ENCODE data around the gene CDK14.

CDK14 gene

DNA sequence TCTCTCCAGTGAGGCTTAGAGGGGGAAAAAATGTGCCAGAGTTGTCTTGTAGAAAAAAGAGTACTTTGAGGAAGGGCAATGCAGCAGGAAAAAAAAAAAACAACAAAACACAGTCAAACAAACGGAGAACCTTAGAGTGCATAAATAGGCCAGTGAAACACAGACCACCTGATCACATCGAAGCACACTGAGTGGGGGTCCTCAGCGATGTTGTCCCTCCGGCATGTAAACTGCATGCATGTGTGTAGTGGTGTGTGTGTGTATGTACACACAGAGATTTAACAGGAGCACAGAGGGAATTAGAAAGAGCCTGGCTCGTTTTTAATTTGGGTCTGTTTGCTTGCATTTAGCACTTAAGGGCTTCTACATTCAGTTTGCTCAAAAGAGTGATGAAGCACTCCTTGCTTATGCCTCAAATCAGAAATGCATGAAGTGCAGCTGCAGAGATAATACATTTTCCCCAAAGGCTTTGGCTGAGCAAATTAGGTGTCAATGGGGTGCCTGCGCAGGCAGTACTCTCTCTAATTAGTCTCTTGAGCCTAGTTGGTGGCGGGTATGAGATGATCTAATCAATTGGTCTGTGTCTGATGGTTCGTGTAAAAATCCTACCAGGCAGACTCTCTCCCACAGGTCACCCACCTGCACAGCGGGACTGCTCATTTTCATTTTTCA lies 605.5 kb downstream of the CDK14 start:
- DNase-seq (ENCODE audit: extremely low read depth, low read depth): no peak
- TF ChIP-seq, protein P1, sequence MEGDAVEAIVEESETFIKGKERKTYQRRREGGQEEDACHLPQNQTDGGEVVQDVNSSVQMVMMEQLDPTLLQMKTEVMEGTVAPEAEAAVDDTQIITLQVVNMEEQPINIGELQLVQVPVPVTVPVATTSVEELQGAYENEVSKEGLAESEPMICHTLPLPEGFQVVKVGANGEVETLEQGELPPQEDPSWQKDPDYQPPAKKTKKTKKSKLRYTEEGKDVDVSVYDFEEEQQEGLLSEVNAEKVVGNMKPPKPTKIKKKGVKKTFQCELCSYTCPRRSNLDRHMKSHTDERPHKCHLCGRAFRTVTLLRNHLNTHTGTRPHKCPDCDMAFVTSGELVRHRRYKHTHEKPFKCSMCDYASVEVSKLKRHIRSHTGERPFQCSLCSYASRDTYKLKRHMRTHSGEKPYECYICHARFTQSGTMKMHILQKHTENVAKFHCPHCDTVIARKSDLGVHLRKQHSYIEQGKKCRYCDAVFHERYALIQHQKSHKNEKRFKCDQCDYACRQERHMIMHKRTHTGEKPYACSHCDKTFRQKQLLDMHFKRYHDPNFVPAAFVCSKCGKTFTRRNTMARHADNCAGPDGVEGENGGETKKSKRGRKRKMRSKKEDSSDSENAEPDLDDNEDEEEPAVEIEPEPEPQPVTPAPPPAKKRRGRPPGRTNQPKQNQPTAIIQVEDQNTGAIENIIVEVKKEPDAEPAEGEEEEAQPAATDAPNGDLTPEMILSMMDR (IDR thresholded peaks at IDR 0.05; ENCODE audit: low read depth, low read length): no peak

DNA sequence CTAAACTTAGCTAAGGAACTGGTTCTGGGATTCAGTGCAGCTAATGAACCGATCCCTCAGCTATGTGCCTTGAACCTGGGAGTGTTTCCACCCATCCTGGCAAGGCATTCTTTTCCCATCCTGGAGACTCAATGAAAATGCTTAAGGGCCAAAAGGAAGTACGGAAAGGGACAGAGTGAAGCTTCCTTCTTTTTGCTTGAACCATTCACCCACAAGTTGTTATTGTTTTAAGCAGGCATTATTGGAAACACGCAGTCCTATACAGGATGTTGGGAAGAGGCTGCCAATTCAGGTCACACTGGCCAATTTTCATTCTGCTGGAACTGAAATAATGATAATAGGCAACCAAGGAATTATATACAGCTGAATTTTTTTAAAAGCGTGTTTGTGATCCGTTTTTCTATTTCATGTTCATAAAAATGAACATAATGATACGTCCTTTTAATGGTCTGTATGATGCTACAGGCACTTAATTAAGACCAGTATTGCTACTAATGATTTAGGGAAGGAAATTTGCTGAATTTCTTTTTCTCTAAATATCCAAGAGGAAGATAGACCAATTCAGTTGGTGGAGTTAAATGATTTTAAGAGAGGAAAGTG lies 610.3 kb downstream of the CDK14 start:
- no peak for DNase-seq (ENCODE audit: extremely low read depth, low read depth)
- TF ChIP-seq, protein P1 (IDR thresholded peaks at IDR 0.05; ENCODE audit: low read depth, low read length): no peak

- DNase-seq (ENCODE audit: extremely low read depth, low read depth): no peak
- TF ChIP-seq, protein P1 (IDR thresholded peaks at IDR 0.05; ENCODE audit: low read depth, low read length): no peak
These were observed 616.5 kb downstream of the CDK14 start for GRCh38 chr7:91212582-91212981.

DNA sequence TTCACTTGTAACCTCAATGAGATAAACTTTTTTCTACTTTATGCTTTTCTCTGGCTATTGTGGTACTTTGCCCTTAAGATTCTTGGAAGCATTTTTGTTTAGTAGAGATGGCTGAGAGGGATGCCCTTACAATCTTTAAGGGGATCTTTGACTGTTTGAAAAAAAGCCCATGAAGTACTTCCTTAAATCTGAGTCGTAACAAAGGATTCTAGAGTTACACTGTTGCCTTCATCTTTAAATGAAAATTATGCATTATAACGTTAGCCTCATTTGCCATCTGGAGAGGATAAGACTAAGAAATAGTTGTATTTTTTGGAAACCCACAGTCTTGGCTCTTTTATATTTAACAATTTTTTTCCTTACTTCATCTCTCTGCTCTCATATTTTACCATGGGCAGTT lies 630.3 kb downstream of the CDK14 start:
- no peak for DNase-seq (ENCODE audit: extremely low read depth, low read depth)
- TF ChIP-seq, protein P1 (IDR thresholded peaks at IDR 0.05; ENCODE audit: low read depth, low read length): no peak

- DNase-seq (ENCODE audit: extremely low read depth, low read depth): no peak
These were observed 632.2 kb downstream of the CDK14 start for GRCh38 chr7:91228327-91228726.

DNA sequence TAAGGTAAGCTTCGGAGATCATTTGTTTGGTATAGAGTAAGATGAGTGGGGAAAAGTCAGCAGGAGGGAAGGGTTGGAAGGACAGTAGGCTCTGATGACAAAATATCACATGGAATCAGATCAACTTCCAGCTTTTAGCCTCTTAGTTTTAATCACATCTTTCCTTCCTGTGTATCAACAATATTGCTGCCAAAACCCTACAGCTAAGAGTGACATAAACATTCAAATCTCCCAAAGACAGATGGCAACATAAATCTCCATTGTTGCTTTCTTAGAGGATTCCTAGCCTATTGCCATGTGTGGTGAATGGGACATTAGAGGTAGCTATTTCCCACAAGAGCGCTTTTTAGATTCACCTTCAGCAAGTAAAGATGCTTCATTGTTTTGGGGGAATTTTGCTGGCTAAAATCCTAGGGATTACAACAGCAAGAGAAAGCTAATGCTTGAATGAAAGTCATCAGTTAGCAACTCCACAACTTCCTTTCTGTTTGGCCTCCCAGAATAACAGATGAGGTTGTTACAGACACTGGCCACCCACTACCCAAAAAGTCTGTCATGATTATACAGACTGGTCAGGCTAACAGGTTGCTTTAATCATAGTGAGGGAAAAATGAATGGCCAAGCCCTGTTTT lies 632.9 kb downstream of the CDK14 start:
- DNase-seq (ENCODE audit: extremely low read depth, low read depth): no peak
- TF ChIP-seq, protein P1 (IDR thresholded peaks at IDR 0.05; ENCODE audit: low read depth, low read length): no peak

More at GRCh38 chr7:91228327-91228726, 632.2 kb downstream of the CDK14 start:
- TF ChIP-seq, protein P1 (IDR thresholded peaks at IDR 0.05; ENCODE audit: low read depth, low read length): no peak

DNA sequence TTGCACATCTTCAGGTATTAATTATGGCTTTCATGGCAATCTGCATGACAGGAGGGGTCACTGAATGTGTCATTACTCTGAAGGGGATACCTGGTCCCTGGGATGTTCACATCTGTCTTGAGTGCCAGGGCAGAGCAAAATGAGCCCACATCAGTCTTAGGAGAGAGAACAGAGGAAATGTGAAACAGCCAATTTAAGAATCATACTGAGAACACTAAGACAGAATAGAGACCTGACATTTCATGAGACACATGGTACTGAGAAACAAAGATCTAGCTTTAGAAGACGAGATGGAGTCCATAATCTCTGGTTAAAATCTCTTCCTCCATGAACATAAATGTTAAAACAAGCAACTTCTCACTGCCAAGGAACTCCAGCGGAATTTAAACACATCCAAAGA lies 634.0 kb downstream of the CDK14 start:
- TF ChIP-seq, protein P1 (IDR thresholded peaks at IDR 0.05; ENCODE audit: low read depth, low read length): no peak
- DNase-seq (ENCODE audit: extremely low read depth, low read depth): no peak

Measured in AG09319 (cell line).